Calu3 (cell line): ENCODE measurements around the gene TMEM108. TPM values are rescaled to one million over a fixed set of nuclear protein-coding genes. Genes with fewer than 3 reads are reported as not detected.

Source experiments
- BruUV-seq: library from RNA; stranded (reverse); fragments of 400-500 nt; replicated peaks from 2 replicates; lab custom pipeline; 2021; lab: Mats Ljungman, UMichigan
- CTCF ChIA-PET: fragments of 300-600 bp; sonication (Branson Sonifier 250); formaldehyde crosslinking; loops from one replicate; lab custom pipeline; 2022; ENCODE audit warnings: antibody characterized with exemption; lab: Charles Lee
- DNase-seq: peaks from one replicate; pipeline ENCODE4 v3.0.0; 2022
- H3K27ac Mint-ChIP-seq: one replicate; pipeline ENCODE4 v1.8.0; 2022; ENCODE audit warnings: mixed read lengths; ENCODE audit not compliant: unreplicated experiment
- H3K27me3 Mint-ChIP-seq: one replicate; pipeline ENCODE4 v1.8.0; 2022; ENCODE audit warnings: mixed read lengths; ENCODE audit not compliant: unreplicated experiment
- H3K36me3 Mint-ChIP-seq: one replicate; pipeline ENCODE4 v1.8.0; 2022; ENCODE audit warnings: mild to moderate bottlenecking, moderate library complexity, mixed read lengths; ENCODE audit not compliant: insufficient read depth, unreplicated experiment
- H3K4me1 Mint-ChIP-seq: one replicate; pipeline ENCODE4 v1.8.0; 2022; ENCODE audit warnings: mild to moderate bottlenecking, low read depth, mixed read lengths; ENCODE audit not compliant: unreplicated experiment
- H3K4me3 Mint-ChIP-seq: one replicate; pipeline ENCODE4 v1.8.0; 2022; ENCODE audit warnings: mild to moderate bottlenecking, low read depth, moderate library complexity, mixed read lengths; ENCODE audit not compliant: unreplicated experiment
- H3K9me3 Mint-ChIP-seq: one replicate; pipeline ENCODE4 v1.8.0; 2022; ENCODE audit warnings: low read depth, mixed read lengths; ENCODE audit not compliant: unreplicated experiment
- intact Hi-C: fragments of 100-400 bp; cut with micrococcal nuclease; formaldehyde crosslinking; loops from one replicate; pipeline ENCODE4 v1.10.0; 2022; ENCODE audit not compliant: unreplicated experiment
- total RNA-seq: library from RNA; stranded (reverse); gene quantifications from 2 replicates; pipeline ENCODE4 v1.2.3, GENCODE V29; 2022
- TF ChIP-seq, protein P1 (sequence below): fragments of 200-600 bp; IDR thresholded peaks from one replicate; pipeline ENCODE4 v1.8.0; 2022; ENCODE audit warnings: antibody characterized with exemption; ENCODE audit not compliant: unreplicated experiment

TMEM108 gene
- total RNA-seq, 1 experiment from 2014 or later: not detected

DNA sequence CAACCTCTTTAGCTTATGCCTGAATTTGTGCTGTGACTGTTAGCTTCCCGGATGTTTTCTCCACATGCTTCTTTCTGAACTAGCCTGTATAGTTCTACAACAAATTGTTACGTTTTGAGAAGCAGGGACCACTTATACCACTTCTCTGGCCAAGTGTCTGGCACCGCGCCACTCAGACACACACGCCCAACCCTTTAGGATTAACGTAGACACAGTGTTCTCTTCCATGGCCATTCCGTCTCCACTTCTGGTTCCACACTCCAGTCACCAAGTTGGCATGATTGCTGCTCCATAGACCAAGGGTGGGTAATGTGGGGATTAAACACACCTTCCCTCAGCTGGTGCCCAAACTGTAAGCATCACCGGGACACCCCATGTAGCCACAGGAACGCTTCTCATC is 755 bp upstream of the TMEM108 start:
- Mint-ChIP-seq H3K9me3 (no peaks in the 10 kb centered on the region), H3K27me3 (peaks cover 70% of the 10 kb centered on the region), H3K4me3 (no peak overlapping the region), H3K36me3 (no peaks in the 10 kb centered on the region), H3K4me1 (no peaks in the 10 kb centered on the region), H3K27ac (no peak overlapping the region)
- no peak for DNase-seq
- TF ChIP-seq, protein P1, sequence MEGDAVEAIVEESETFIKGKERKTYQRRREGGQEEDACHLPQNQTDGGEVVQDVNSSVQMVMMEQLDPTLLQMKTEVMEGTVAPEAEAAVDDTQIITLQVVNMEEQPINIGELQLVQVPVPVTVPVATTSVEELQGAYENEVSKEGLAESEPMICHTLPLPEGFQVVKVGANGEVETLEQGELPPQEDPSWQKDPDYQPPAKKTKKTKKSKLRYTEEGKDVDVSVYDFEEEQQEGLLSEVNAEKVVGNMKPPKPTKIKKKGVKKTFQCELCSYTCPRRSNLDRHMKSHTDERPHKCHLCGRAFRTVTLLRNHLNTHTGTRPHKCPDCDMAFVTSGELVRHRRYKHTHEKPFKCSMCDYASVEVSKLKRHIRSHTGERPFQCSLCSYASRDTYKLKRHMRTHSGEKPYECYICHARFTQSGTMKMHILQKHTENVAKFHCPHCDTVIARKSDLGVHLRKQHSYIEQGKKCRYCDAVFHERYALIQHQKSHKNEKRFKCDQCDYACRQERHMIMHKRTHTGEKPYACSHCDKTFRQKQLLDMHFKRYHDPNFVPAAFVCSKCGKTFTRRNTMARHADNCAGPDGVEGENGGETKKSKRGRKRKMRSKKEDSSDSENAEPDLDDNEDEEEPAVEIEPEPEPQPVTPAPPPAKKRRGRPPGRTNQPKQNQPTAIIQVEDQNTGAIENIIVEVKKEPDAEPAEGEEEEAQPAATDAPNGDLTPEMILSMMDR: no peak
- intact Hi-C loops: no loop called here
- CTCF ChIA-PET: no interaction called here
- BruUV-seq: no TSS peak

DNA sequence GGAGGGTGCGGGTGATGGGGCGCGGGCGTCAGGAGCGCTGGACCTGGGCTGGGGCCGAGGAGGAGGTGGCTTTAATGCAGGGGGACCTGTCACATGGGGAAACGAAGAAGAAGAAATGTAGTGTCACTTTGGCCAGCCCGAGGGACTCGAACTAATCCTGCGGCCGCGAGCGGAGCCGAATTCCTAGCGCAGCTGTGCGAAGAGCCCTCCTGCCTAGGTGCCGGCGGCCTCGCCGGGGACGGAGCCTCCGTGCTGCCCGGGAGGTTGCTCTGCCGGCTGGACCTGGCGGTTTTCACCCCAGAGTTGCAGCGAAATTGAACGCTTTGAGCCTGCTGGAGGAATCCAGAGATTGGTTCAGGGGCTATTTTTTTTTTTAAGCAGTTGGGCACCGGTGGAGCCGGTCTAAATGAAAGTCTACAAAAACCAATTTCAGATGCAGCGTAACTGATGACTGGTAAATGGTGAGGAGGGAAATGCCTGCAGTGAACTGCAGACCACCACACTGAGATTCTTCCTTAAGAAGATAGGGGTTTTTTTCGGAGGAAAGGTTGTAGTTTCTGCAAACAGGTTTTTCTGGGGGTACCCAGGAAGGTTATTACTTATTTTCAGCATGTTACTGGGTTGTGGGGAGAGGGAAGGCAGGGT is 662 bp downstream of the TMEM108 start:
- CTCF ChIA-PET: interaction anchor here (4.5 kb wide), 1 partner anchor 344 kb away, joined by 53 read pairs; no protein-coding TSS in a partner anchor
- H3K27me3 Mint-ChIP-seq: peaks cover 83% of the 10 kb centered on the region

DNA sequence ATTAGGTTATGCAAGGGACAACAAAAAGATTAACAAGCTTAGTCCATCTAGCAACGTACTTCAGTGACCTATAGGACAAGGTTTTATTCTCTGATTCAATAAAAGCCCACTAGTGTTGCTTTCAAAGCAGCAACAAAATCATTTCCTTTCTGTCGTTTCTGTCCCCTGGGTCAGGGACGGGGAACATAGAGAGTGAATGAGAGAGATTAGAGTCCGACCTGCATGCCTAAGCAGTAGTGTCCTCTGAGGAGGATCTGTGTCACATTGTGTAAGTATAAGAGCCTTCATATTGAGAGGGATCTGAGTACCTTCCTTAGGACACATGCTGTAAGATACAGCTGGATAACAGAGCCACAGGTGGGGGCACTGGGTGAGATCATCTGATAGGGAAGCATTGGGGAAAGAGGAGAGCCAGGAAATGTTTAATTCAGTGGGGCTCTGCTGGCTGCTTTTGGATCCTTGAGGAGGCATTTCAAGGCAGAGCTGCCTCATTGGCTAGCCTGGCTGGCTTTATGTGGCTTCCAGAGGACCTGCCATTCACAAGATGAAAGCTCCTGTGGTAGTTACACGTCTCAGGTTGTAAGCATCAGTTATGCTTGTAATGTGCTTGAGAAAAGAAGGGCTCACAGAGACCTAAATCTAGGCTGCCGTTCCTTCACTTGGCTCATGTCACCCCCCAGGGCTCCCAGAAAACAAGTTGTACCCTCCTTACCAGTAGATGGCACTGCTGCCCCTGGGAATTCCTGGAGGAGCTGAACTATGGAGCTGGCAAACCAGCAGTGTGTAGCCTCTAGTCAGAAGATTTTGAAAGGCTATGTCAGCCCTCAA is 2.7 kb downstream of the TMEM108 start:
- Mint-ChIP-seq H3K4me1 (no peaks in the 10 kb centered on the region), H3K4me3 (no peak overlapping the region), H3K27ac (no peak overlapping the region), H3K9me3 (no peaks in the 10 kb centered on the region), H3K36me3 (no peaks in the 10 kb centered on the region), H3K27me3 (peaks cover 81% of the 10 kb centered on the region)
- TF ChIP-seq, protein P1: peak; percentile 93
- CTCF ChIA-PET: interaction anchor here (0.7 to 4.5 kb wide), 16 partner anchors 8 to 1565 kb away, joined by 3 to 53 read pairs (median 4); no protein-coding TSS in a partner anchor
- intact Hi-C loops: loop anchor here (1.0 to 5.0 kb wide), 6 partner anchors 226 to 536 kb away; no protein-coding TSS in a partner anchor
- BruUV-seq: no TSS peak
- peak; percentile 92 for DNase-seq

More for the DNA sequence above, 662 bp downstream of the TMEM108 start:
- Mint-ChIP-seq H3K4me1 (no peaks in the 10 kb centered on the region), H3K36me3 (no peaks in the 10 kb centered on the region), H3K4me3 (no peak overlapping the region), H3K27ac (no peak overlapping the region), H3K9me3 (no peaks in the 10 kb centered on the region)
- BruUV-seq: no TSS peak
- intact Hi-C loops: no loop called here
- DNase-seq: peak; percentile 6
- TF ChIP-seq, protein P1: no peak

DNA sequence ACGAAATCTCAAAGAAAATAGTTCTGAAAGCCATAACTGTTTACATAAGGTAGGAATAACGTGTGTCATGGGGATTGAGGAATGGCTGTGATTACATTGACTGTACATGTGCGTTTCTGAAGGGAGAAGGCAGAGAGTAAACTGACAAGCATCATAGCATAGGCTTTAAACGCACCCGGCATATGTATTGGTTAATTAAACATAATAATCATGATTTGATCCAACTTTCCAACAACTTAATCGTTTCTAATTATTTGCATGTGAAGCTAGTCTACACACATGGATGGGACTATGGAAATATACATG is 3.3 kb downstream of the TMEM108 start:
- CTCF ChIA-PET: interaction anchor here (0.5 to 4.5 kb wide), 16 partner anchors 9 to 1971 kb away, joined by 3 to 53 read pairs (median 4); no protein-coding TSS in a partner anchor
- Mint-ChIP-seq H3K27me3 (peaks cover 82% of the 10 kb centered on the region), H3K4me1 (no peaks in the 10 kb centered on the region), H3K4me3 (no peak overlapping the region), H3K27ac (no peak overlapping the region), H3K36me3 (no peaks in the 10 kb centered on the region), H3K9me3 (no peaks in the 10 kb centered on the region)
- intact Hi-C loops: loop anchor here (1.0 to 5.0 kb wide), 6 partner anchors 226 to 536 kb away; no protein-coding TSS in a partner anchor
- DNase-seq: no peak
- TF ChIP-seq, protein P1: no peak
- no TSS peak for BruUV-seq
